Stimulated activated CD4-positive, alpha-beta T cell treated with anti-CD3 and anti-CD28 coated beads, Interleukin-1b, Interleukin-23, amount 100 ng/mL, for 4 hours (primary cell): Measurements from ENCODE around the gene AP1S2.
A peak's percentile ranks its signal among the peaks of the same experiment; 100 is the strongest.
"Not testable (repeated sequence)": the region's sequence is repeated elsewhere in the genome, so short reads cannot be mapped to it uniquely, and the experiment has no call there.

Experiments
- DNase-seq, 2 donors: peaks; one replicate each; pipeline ENCODE4 v3.0.0-alpha.2; 2020; ENCODE audit warnings: low read depth in 2 of 2

AP1S2 gene

DNA sequence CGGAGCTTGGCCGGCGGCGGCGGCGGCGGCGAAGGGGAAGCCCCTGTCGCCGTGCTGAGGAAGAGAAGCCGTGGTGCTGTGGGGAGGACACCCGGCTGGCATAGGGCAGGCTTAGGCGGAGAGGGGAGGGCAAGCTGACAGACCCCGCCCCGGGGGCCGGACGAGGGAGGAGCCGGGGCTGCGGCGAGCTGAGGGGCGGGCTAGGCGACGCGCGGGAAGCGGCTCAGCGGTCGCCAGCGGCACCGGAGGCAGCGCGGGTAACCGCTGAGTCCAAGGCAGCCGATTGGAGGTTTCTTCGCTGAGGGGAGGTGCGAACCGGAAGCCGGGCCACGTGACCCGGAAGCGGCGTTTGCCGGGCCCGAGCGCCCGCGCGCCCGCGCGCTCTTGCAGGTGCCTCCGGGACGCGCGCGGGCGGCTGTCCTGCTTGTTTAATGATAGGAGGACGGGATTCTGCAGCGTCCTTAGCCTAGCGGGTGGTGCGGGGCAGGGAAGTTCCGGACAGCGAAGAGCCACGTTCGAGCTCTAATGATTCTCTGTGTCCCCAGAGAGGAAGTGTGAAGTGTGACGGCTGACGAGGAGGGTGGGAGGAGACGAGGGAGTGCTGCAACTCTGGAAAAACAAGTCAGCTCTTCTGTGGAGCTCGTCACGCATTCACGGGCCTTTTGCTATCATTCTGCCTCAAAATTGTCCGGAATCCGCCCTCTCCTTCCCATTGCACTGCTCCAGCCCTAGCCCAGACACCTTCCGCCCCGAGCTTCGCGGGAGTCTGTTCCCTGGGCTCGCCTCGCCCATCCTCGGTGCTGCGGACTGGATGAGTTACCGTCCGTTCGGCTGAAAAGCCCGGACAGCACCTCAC is at the start of gene AP1S2:
Gene AP1S2, minus strand, starts transcription at position 102 of the 856 bp plus-strand sequence. CDS start 2,289 bp downstream, outside the sequence.
- peak; percentile 88 to 97 for DNase-seq

- no peak for DNase-seq
Measured at GRCh38 chrX:15903186-15903681, 48.6 kb upstream of the AP1S2 start.

GRCh38 chrX:15895334-15895733 is 40.7 kb upstream of the AP1S2 start:
- DNase-seq, result no peak

GRCh38 chrX:15894724-15895123 is 40.1 kb upstream of the AP1S2 start:
- no peak for DNase-seq

- DNase-seq, result no peak
Measured at GRCh38 chrX:15890463-15890862, 35.9 kb upstream of the AP1S2 start.

DNA sequence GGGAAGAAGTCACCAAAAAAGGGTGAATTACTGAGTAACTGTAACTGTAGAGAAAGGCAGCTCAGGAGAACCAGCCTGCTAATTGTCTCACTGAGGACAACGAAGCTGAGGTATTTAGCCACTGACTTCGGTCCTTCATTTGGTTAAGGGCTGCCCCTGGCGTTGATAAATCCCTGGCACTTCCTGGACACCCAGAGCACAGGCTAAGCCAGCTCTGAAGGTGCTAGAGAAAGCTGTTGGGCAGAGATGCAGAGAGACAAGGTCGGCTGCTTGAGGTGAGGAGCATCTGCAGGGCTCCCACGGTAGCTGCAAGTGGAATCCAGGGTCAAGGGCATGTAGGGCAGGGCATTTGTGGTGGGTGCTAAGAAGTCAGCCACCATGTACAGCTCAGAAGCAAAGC is 33.4 kb upstream of the AP1S2 start:
- DNase-seq, result no peak

GRCh38 chrX:15883540-15883863 is 28.9 kb upstream of the AP1S2 start:
- DNase-seq, result no peak

DNA sequence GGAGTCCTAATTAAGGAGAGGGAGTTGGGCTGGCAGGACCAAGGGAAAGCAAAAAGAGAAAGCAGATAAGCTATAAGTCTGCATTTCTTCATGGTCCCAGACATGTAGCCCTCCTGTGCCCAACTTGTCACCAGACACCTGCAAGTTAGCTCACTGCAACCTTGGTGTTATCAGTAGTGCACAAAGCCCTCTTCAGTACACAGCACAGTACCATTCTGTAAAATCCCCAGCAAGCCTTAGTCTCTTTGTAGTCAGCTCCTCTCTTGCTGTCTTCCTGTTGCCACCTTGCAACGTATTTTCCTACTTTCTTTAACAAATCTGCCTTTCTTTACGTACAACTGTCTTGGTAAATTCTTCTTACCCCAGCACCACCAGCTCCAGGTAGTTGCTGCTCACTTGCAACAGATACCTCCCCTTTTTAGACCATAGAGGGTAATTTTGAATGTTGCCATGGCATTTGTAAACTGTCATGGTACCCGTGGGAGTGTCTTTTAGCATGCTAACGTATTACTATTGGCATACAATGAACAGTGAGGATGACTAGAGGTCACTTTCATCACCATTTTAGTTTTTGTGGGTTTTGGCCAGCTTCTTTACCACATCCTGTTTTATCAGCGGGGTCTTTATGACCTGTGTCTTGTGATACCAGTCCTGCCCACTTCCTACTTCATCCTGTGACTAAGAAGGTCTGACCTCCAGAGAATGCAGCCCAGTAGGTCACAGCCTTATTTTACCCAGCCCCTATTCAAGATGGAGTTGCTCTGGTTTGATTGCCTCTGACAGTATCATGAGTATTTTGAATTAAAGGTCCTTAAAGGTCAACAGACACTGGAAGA is 28.3 kb upstream of the AP1S2 start:
- DNase-seq, result no peak

GRCh38 chrX:15881381-15881897 is 26.8 kb upstream of the AP1S2 start:
- DNase-seq, result no peak

DNA sequence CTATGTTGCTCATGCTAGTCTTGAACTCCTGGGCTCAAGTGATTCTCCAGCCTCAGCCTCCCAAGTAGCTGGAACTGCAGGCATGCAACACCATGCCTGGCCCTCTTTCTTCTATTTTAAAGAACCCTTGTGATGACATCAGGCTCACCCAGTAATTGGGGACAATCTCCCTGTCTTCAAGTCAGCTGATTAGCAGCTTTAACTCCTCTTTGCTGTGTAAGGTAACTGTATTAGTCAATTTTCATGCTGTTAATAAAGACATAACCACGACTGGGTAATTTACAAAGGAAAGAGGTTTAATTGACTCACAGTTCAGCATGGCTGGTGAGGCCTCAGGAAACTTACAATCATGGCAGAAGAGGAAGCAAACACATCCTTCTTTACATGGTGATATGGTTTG is 23.3 kb upstream of the AP1S2 start:
- DNase-seq, result not testable (repeated sequence)

DNA sequence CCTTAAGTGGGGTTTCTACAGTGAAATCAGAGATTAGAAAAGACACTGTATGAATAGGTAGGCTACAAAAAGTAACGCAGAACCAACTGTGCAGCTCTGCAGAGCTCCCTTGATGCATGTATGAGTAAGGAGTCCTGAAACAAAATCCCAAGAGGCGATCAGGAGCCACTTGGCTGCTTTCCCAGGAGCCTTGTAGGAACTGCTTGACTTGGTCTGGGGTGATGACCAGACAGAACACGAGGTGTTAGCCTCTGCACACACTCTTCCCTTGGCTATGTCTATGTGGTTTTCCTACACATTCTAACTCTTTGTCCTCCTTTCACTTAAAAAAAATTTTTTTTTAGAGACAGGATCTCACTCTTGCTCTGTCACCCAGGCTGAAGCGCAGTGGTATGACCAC is 22.8 kb upstream of the AP1S2 start:
- no peak for DNase-seq

DNA sequence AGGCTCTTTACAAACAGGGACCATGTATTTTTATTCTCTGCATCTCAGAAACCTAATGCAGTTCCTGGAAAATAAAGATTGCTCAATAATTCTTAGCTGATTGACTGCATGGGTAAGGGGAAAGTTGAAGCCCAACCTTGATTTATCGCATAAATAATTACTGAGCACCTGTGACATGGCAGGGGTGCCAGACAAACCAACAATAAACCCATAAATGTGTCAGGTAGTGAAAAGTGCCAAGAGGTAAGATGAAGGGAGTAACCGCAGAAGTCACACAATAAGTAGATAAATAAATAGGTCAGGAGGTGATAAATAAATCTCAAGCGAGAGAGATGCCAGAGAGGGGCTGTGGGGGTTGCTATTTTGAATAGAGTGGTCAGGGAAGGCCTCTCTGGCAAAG is 20.1 kb upstream of the AP1S2 start:
- DNase-seq, result no peak

GRCh38 chrX:15873566-15873965 is 19.0 kb upstream of the AP1S2 start:
- no peak for DNase-seq

- DNase-seq, result no peak
Measured at GRCh38 chrX:15870310-15870709, 15.7 kb upstream of the AP1S2 start.

GRCh38 chrX:15869695-15870094 is 15.1 kb upstream of the AP1S2 start:
- DNase-seq, result no peak

GRCh38 chrX:15866147-15866546 is 11.5 kb upstream of the AP1S2 start:
- no peak for DNase-seq

- DNase-seq, result no peak
Measured at GRCh38 chrX:15864629-15865028, 10.0 kb upstream of the AP1S2 start.

DNA sequence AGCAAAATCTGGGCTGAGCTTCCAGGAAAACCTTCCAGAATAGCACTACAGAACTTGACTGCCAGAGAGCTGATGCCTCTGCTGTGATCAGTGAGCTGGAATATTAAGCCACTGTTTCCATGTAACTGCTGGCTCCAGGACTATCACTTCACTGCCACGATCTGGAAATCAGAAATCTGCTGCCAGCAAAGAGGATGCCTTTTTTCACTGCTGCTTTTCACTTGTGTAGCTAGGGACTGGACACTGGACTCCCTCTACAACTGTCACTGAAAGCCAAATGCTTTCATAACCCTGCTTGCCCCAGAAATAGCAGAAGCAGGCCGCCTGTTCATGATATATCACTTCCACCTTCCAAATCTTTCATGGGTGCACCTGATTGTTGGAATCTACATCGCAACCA is 9.4 kb upstream of the AP1S2 start:
- no peak for DNase-seq

DNA sequence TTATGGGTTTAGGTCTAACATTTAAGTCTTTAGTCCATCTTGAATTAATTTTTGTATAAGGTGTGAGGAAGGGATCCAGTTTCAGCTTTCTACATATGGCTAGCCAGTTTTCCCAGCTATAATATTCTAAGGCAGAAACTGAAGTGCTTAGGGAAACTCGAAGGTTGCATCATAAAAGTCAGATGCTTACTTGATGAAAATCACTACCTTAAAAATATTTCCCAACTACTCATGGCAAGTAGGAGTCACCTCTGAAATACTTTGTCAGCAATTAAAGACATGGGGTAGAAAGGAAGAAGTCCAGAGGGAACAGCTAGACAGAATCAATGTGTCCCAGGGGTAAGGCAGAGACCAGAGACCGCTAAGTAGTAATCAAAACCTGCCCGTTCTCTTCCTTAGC is 6.3 kb upstream of the AP1S2 start:
- no peak for DNase-seq

- no peak for DNase-seq
Measured at GRCh38 chrX:15858051-15858450, 3.4 kb upstream of the AP1S2 start.

- DNase-seq, result no peak
Measured at GRCh38 chrX:15856636-15857035, 2.0 kb upstream of the AP1S2 start.

DNA sequence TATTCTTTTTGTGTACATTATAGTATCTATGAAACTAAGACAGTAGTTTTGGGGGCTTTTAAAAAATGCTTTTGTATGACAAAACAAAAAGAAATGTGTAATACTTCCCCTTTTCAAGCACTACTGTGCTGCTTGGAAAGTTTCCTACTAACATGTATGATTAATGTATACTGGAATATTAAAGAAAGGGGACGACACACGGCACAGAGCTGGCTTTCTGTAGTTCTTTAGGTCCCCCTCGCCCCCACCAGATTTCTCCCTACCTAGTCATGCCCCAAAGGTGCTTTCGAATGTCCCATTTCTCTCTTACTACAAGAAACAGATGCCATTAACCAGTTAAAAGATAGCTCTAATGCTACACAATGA is 1.6 kb upstream of the AP1S2 start:
- no peak for DNase-seq
